Duodenal mucosa (tissue), 2 donors: ENCODE results near the gene CARD8.
"Not testable (repeated sequence)": the region's sequence is repeated elsewhere in the genome, so short reads cannot be mapped to it uniquely, and the experiment has no call there.

ENCODE experiments used
- H3K27ac ChIP-seq: one replicate; pipeline ENCODE4 v1.7.0; 2013; ENCODE audit warnings: low read depth, low read length
- H3K27me3 ChIP-seq, 2 donors: one replicate each; pipeline ENCODE4 v1.7.0; 2013; ENCODE audit warnings: low read length in 2 of 2, control low read depth in 1 of 2; ENCODE audit not compliant: insufficient read depth in 2 of 2, control insufficient read depth in 1 of 2
- H3K36me3 ChIP-seq, 2 donors: one replicate each; pipeline ENCODE4 v1.7.0; 2013; ENCODE audit warnings: low read length in 2 of 2, control low read depth in 1 of 2; ENCODE audit not compliant: insufficient read depth in 2 of 2, control insufficient read depth in 1 of 2
- H3K4me1 ChIP-seq, 2 donors: one replicate each; pipeline ENCODE4 v1.7.0; 2013; ENCODE audit warnings: low read length in 2 of 2, control low read depth in 1 of 2; ENCODE audit not compliant: insufficient read depth in 2 of 2, control insufficient read depth in 1 of 2
- H3K4me3 ChIP-seq, 2 donors: one replicate each; pipeline ENCODE4 v1.7.0; 2013; ENCODE audit warnings: low read length in 2 of 2, low read depth in 1 of 2
- H3K9ac ChIP-seq, 2 donors: one replicate each; pipeline ENCODE4 v1.7.0; 2013; ENCODE audit warnings: low read length in 2 of 2, low read depth in 1 of 2
- H3K9me3 ChIP-seq, 2 donors: one replicate each; pipeline ENCODE4 v1.7.0; 2013; ENCODE audit warnings: low read length in 2 of 2, control low read depth in 1 of 2; ENCODE audit not compliant: control insufficient read depth in 1 of 2

Gene CARD8

GRCh38 chr19:48255376-48256303 is at the start of gene CARD8:
CARD8 (minus strand) TSS chr19:48255912; CDS start chr19:48241020, 14,892 bp downstream.
- no peaks in the 10 kb centered on the region for H3K27me3 ChIP-seq
- peak within 1 kb of the TSS; percentile 89 to 97 for H3K4me3 ChIP-seq
- peak within 1 kb of the TSS; percentile 97 for H3K27ac ChIP-seq
- no peaks in the 10 kb centered on the region for H3K36me3 ChIP-seq
- H3K4me1 ChIP-seq: peaks cover 13 to 14% of the 10 kb centered on the region in 2 donors
- no peaks in the 10 kb centered on the region for H3K9me3 ChIP-seq
- H3K9ac ChIP-seq: peak within 1 kb of the TSS; percentile 82 to 93

- no peaks in the 10 kb centered on the region for H3K9me3 ChIP-seq
Measured at GRCh38 chr19:48303866-48304265, 48.2 kb upstream of the CARD8 start.

GRCh38 chr19:48303367-48303766 is 47.7 kb upstream of the CARD8 start:
- Histone ChIP-seq H3K9me3 (no peaks in the 10 kb centered on the region), H3K27ac (no peak overlapping the region), H3K27me3 (no peaks in the 10 kb centered on the region), H3K36me3 (no peaks in the 10 kb centered on the region), H3K4me3 (no peak overlapping the region), H3K4me1 (no peaks in the 10 kb centered on the region), H3K9ac (no peak overlapping the region)

More at GRCh38 chr19:48303866-48304265, 48.2 kb upstream of the CARD8 start:
- no peaks in the 10 kb centered on the region for H3K27me3 ChIP-seq
- no peak overlapping the region for H3K4me3 ChIP-seq
- H3K9ac ChIP-seq: no peak overlapping the region
- H3K36me3 ChIP-seq: no peaks in the 10 kb centered on the region
- no peak overlapping the region for H3K27ac ChIP-seq
- H3K4me1 ChIP-seq: no peaks in the 10 kb centered on the region

GRCh38 chr19:48302600-48302959 is 46.9 kb upstream of the CARD8 start:
- Histone ChIP-seq H3K36me3 (no peaks in the 10 kb centered on the region), H3K27ac (no peak overlapping the region), H3K4me1 (no peaks in the 10 kb centered on the region), H3K9me3 (no peaks in the 10 kb centered on the region), H3K9ac (no peak overlapping the region), H3K4me3 (no peak overlapping the region), H3K27me3 (no peaks in the 10 kb centered on the region)

GRCh38 chr19:48301886-48302599 is 46.3 kb upstream of the CARD8 start:
- no peaks in the 10 kb centered on the region for H3K9me3 ChIP-seq
- H3K9ac ChIP-seq: no peak overlapping the region
- H3K4me3 ChIP-seq: no peak overlapping the region
- H3K27me3 ChIP-seq: no peaks in the 10 kb centered on the region
- no peaks in the 10 kb centered on the region for H3K36me3 ChIP-seq
- H3K4me1 ChIP-seq: no peaks in the 10 kb centered on the region
- H3K27ac ChIP-seq: no peak overlapping the region

GRCh38 chr19:48297975-48298374 is 42.3 kb upstream of the CARD8 start:
- Histone ChIP-seq H3K9ac (no peak overlapping the region), H3K4me1 (no peaks in the 10 kb centered on the region), H3K36me3 (no peaks in the 10 kb centered on the region), H3K27me3 (no peaks in the 10 kb centered on the region), H3K9me3 (no peaks in the 10 kb centered on the region), H3K27ac (no peak overlapping the region), H3K4me3 (no peak overlapping the region)

- Histone ChIP-seq H3K9me3 (no peaks in the 10 kb centered on the region), H3K4me3 (no peak overlapping the region), H3K36me3 (no peaks in the 10 kb centered on the region), H3K4me1 (no peaks in the 10 kb centered on the region), H3K27ac (no peak overlapping the region), H3K27me3 (no peaks in the 10 kb centered on the region), H3K9ac (no peak overlapping the region)
Measured at GRCh38 chr19:48296963-48297734, 41.4 kb upstream of the CARD8 start.

- Histone ChIP-seq H3K9ac (no peak overlapping the region), H3K36me3 (no peaks in the 10 kb centered on the region), H3K4me1 (peaks cover 0 to 5% of the 10 kb centered on the region in 2 donors), H3K27ac (no peak overlapping the region), H3K27me3 (no peaks in the 10 kb centered on the region), H3K4me3 (no peak overlapping the region), H3K9me3 (no peaks in the 10 kb centered on the region)
Measured at GRCh38 chr19:48295458-48295857, 39.7 kb upstream of the CARD8 start.

- no peak overlapping the region for H3K4me3 ChIP-seq
- H3K4me1 ChIP-seq: peaks cover 0 to 5% of the 10 kb centered on the region in 2 donors
- no peaks in the 10 kb centered on the region for H3K36me3 ChIP-seq
- H3K9me3 ChIP-seq: no peaks in the 10 kb centered on the region
- H3K27me3 ChIP-seq: no peaks in the 10 kb centered on the region
- no peak overlapping the region for H3K9ac ChIP-seq
- no peak overlapping the region for H3K27ac ChIP-seq
Measured at GRCh38 chr19:48292798-48293197, 37.1 kb upstream of the CARD8 start.

GRCh38 chr19:48291489-48291815 is 35.7 kb upstream of the CARD8 start:
- not testable (repeated sequence) for H3K36me3 ChIP-seq, H3K9me3 ChIP-seq, H3K9ac ChIP-seq, H3K27ac ChIP-seq, H3K27me3 ChIP-seq, H3K4me1 ChIP-seq
- peak overlapping the region in 1 of 2 donors; percentile 62 for H3K4me3 ChIP-seq
